ENCODE data around the gene NTN4. TPM values are rescaled to one million over a fixed set of nuclear protein-coding genes. Genes with fewer than 3 reads are reported as not detected.

Gene NTN4
- polyA plus RNA-seq, 1 donor (not counting 4 experiments of a cell fraction or from before 2014, with no cell fraction given), result 8.3 TPM

- Histone ChIP-seq H3K27me3 (ENCODE audit: control insufficient read depth, extremely low read depth, insufficient read depth, low read length) (no peaks in the 10 kb centered on the region), H3K4me1 (ENCODE audit: control insufficient read depth, extremely low read depth, insufficient read depth, low read length) (peaks cover 12% of the 10 kb centered on the region), H3K36me3 (ENCODE audit: control insufficient read depth in 2 of 2, extremely low read depth in 1 of 2, insufficient read depth in 2 of 2, low read length in 2 of 2) (no peaks in the 10 kb centered on the region), H2AFZ (ENCODE audit: control insufficient read depth, low read length) (no peak overlapping the region), H3K9me1 (ENCODE audit: control insufficient read depth, extremely low read depth, insufficient read depth, low read length) (no peaks in the 10 kb centered on the region), H4K20me1 (ENCODE audit: control insufficient read depth, extremely low read depth, insufficient read depth, low read length) (no peaks in the 10 kb centered on the region), H3K9ac (ENCODE audit: control insufficient read depth, extremely low read depth, insufficient read depth, low read length) (no peak overlapping the region), H3K27ac (ENCODE audit: control insufficient read depth, insufficient read depth, low read length) (no peak overlapping the region), H3K4me2 (ENCODE audit: control insufficient read depth, extremely low read depth, insufficient read depth, low read depth, low read length) (no peak overlapping the region), H3K79me2 (ENCODE audit: control insufficient read depth, insufficient read depth, low read length) (no peaks in the 10 kb centered on the region), H3K9me3 (ENCODE audit: control insufficient read depth, low read depth, low read length) (no peaks in the 10 kb centered on the region), H3K4me3 (ENCODE audit: control insufficient read depth in 2 of 3, extremely low read depth in 1 of 3, insufficient read depth in 2 of 3, low read depth in 1 of 3, low read length in 3 of 3) (no peak overlapping the region)
- FAIRE-seq (no peak), DNase-seq (ENCODE audit: low read depth, low spot score) (no peak)
- dilution Hi-C loops (cut with MboI; ENCODE audit: extremely low pct_ligation_motif_present, low sequenced_read_pairs), result no loop called here
- TF ChIP-seq EZH2 (IDR thresholded peaks at IDR 0.05; ENCODE audit: low read length) (no peak), CTCF (optimal IDR thresholded peaks at IDR 0.05 in 1 of 3, IDR thresholded peaks at IDR 0.05 in 1 of 3, conservative IDR thresholded peaks at IDR 0.05 in 1 of 3; ENCODE audit: extremely low read depth in 1 of 3, insufficient read depth in 2 of 3, low read length in 3 of 3) (no peak)
These were observed 66.7 kb downstream of the NTN4 start for GRCh38 chr12:95723693-95724384.

GRCh38 chr12:95721320-95721719 lies 69.2 kb downstream of the NTN4 start:
- H3K9me3 ChIP-seq (ENCODE audit: control insufficient read depth, low read depth, low read length), result no peaks in the 10 kb centered on the region
- no peaks in the 10 kb centered on the region for H4K20me1 ChIP-seq (ENCODE audit: control insufficient read depth, extremely low read depth, insufficient read depth, low read length)
- H3K27me3 ChIP-seq (ENCODE audit: control insufficient read depth, extremely low read depth, insufficient read depth, low read length), result no peaks in the 10 kb centered on the region
- H3K27ac ChIP-seq (ENCODE audit: control insufficient read depth, insufficient read depth, low read length), result no peak overlapping the region
- no peak for TF ChIP-seq EZH2 (IDR thresholded peaks at IDR 0.05; ENCODE audit: low read length)
- TF ChIP-seq CTCF (optimal IDR thresholded peaks at IDR 0.05 in 1 of 3, IDR thresholded peaks at IDR 0.05 in 1 of 3, conservative IDR thresholded peaks at IDR 0.05 in 1 of 3; ENCODE audit: extremely low read depth in 1 of 3, insufficient read depth in 2 of 3, low read length in 3 of 3), result no peak
- no peaks in the 10 kb centered on the region for H3K9me1 ChIP-seq (ENCODE audit: control insufficient read depth, extremely low read depth, insufficient read depth, low read length)
- peaks cover 12% of the 10 kb centered on the region for H3K4me1 ChIP-seq (ENCODE audit: control insufficient read depth, extremely low read depth, insufficient read depth, low read length)
- dilution Hi-C loops (cut with MboI; ENCODE audit: extremely low pct_ligation_motif_present, low sequenced_read_pairs), result no loop called here
- H3K79me2 ChIP-seq (ENCODE audit: control insufficient read depth, insufficient read depth, low read length), result no peaks in the 10 kb centered on the region
- peak; percentile 51 for FAIRE-seq
- H2AFZ ChIP-seq (ENCODE audit: control insufficient read depth, low read length), result peak overlapping the region; percentile 29
- no peaks in the 10 kb centered on the region for H3K36me3 ChIP-seq (ENCODE audit: control insufficient read depth in 2 of 2, extremely low read depth in 1 of 2, insufficient read depth in 2 of 2, low read length in 2 of 2)
- peak overlapping the region; percentile 17 for H3K4me2 ChIP-seq (ENCODE audit: control insufficient read depth, extremely low read depth, insufficient read depth, low read depth, low read length)
- no peak overlapping the region for H3K9ac ChIP-seq (ENCODE audit: control insufficient read depth, extremely low read depth, insufficient read depth, low read length)
- DNase-seq (ENCODE audit: low read depth, low spot score), result no peak
- no peak overlapping the region for H3K4me3 ChIP-seq (ENCODE audit: control insufficient read depth in 2 of 3, extremely low read depth in 1 of 3, insufficient read depth in 2 of 3, low read depth in 1 of 3, low read length in 3 of 3)
